ENCODE results near the gene KLK8. TPM values are rescaled to one million over a fixed set of nuclear protein-coding genes. Genes with fewer than 3 reads are reported as not detected.

KLK8 gene
- total RNA-seq, 1 experiment from 2014 or later, result 2.7 TPM

- H3K56ac ChIP-seq (ENCODE audit: insufficient read length, low read depth, low read length), result no peak overlapping the region
- no peak overlapping the region for H3K9ac ChIP-seq (ENCODE audit: extremely low read depth, insufficient read length, low read length)
- Mint-ChIP-seq H3K9me3 (peaks cover 0 to 13% of the 10 kb centered on the region in 2 experiments; a peak in 3 of 5 replicates), H3K36me3 (ENCODE audit: insufficient read depth in 1 of 3, low read depth in 3 of 3) (peaks cover 0 to 2% (median 0%) of the 10 kb centered on the region in 3 experiments; a peak in 2 of 7 replicates), H3K27me3 (ENCODE audit: low read depth) (peaks cover 53% of the 10 kb centered on the region), H3K4me1 (peaks cover 29 to 46% of the 10 kb centered on the region in 2 experiments), H3K27ac (no peak overlapping the region), H3K4me3 (no peak overlapping the region)
- H3K79me1 ChIP-seq (ENCODE audit: insufficient read depth, low read depth, low read length, poor library complexity, severe bottlenecking), result no peaks in the 10 kb centered on the region
- H4K20me1 ChIP-seq (ENCODE audit: control insufficient read depth, insufficient read depth, insufficient read length), result no peaks in the 10 kb centered on the region
- no peaks in the 10 kb centered on the region for H3K4me1 ChIP-seq (ENCODE audit: insufficient read depth, low read length)
- no CpG with 5 or more reads among the region's 7 CpGs for WGBS (ENCODE audit: extremely low coverage, insufficient read length, low lambda C conversion rate)
- H2BK12ac ChIP-seq (ENCODE audit: insufficient read length, low read depth, low read length), result no peak overlapping the region
- H2AK5ac ChIP-seq (ENCODE audit: insufficient read length, low read length), result no peak overlapping the region
- H4K8ac ChIP-seq (replicated peaks; ENCODE audit: insufficient read length, low read depth, low read length), result no peak overlapping the region
- peak; percentile 85 for TF ChIP-seq CTCF (conservative IDR thresholded peaks at IDR 0.05)
- H3K9me3 ChIP-seq (ENCODE audit: control insufficient read depth, low read depth, low read length), result no peaks in the 10 kb centered on the region
- H2BK120ac ChIP-seq (ENCODE audit: low read depth, low read length, poor library complexity, severe bottlenecking), result no peak overlapping the region
- H3T11ph ChIP-seq (ENCODE audit: low read length), result no peak overlapping the region
- H2BK5ac ChIP-seq (ENCODE audit: insufficient read length, low read length), result no peak overlapping the region
- H3K23ac ChIP-seq (ENCODE audit: insufficient read length, low read depth, low read length), result no peak overlapping the region
- H3K27me3 ChIP-seq (ENCODE audit: insufficient read depth, low read length), result no peaks in the 10 kb centered on the region; the same call in 1 of the 2 replicates
- no peak overlapping the region for H2AFZ ChIP-seq (ENCODE audit: low read length)
- no peak overlapping the region for H2BK20ac ChIP-seq (ENCODE audit: low read depth, low read length, poor library complexity, severe bottlenecking)
- no peak overlapping the region for H3K18ac ChIP-seq (ENCODE audit: insufficient read length, low read depth, low read length)
- H3K23me2 ChIP-seq (ENCODE audit: insufficient read length, low read depth, low read length, poor library complexity, severe bottlenecking), result peaks cover 16% of the 10 kb centered on the region
- H2BK15ac ChIP-seq (ENCODE audit: low read depth, low read length), result no peak overlapping the region
- no peak overlapping the region for H3K27ac ChIP-seq (ENCODE audit: insufficient read length, low read depth, low read length)
- H3K14ac ChIP-seq (ENCODE audit: insufficient read depth, low read length), result no peak overlapping the region
- H3K4ac ChIP-seq (ENCODE audit: low read depth, low read length), result no peak overlapping the region
- no peak overlapping the region for H4K91ac ChIP-seq (ENCODE audit: insufficient read length, low read depth, low read length)
- no peak overlapping the region for H4K5ac ChIP-seq (ENCODE audit: insufficient read length, low read depth, low read length)
- H3K79me2 ChIP-seq (ENCODE audit: insufficient read depth, low read length), result no peaks in the 10 kb centered on the region
- H3K4me2 ChIP-seq (ENCODE audit: insufficient read depth, insufficient read length, low read length), result no peak overlapping the region
- no peak for DNase-seq
Observed at GRCh38 chr19:51020988-51021651, 19.7 kb upstream of the KLK8 start.
